ENCODE measurements around the gene HINT2.

Gene HINT2

GRCh38 chr9:35829764-35830096, 14.9 kb upstream of the HINT2 start:
- H3K27me3 ChIP-seq (ENCODE audit: insufficient read depth, insufficient read length): no peaks in the 10 kb centered on the region
- no peak for DNase-seq (ENCODE audit: low read depth, low spot score)
- no peaks in the 10 kb centered on the region for H3K4me1 ChIP-seq (ENCODE audit: insufficient read depth, insufficient read length)
- TF ChIP-seq YY1 (IDR thresholded peaks at IDR 0.05; ENCODE audit: insufficient read depth, insufficient read length) (no peak), ZNF274 (IDR thresholded peaks at IDR 0.05; ENCODE audit: low read depth, low read length) (no peak), SUZ12 (IDR thresholded peaks at IDR 0.05; ENCODE audit: extremely low read depth, insufficient read depth, insufficient read length) (no peak)
- H3K4me3 ChIP-seq (ENCODE audit: insufficient read length, low read depth): peak overlapping the region; percentile 52
- peak overlapping the region; percentile 69 for H3K9ac ChIP-seq (ENCODE audit: insufficient read length, low read depth)
- H3K9me3 ChIP-seq (ENCODE audit: insufficient read depth, low read length): no peaks in the 10 kb centered on the region
- H3K36me3 ChIP-seq (ENCODE audit: insufficient read depth, insufficient read length, low read length): no peaks in the 10 kb centered on the region

- no peak for TF ChIP-seq SUZ12 (IDR thresholded peaks at IDR 0.05; ENCODE audit: extremely low read depth, insufficient read depth, insufficient read length)
- no peak for TF ChIP-seq YY1 (IDR thresholded peaks at IDR 0.05; ENCODE audit: insufficient read depth, insufficient read length)
- no peak for TF ChIP-seq ZNF274 (IDR thresholded peaks at IDR 0.05; ENCODE audit: low read depth, low read length)
- Histone ChIP-seq H3K36me3 (ENCODE audit: insufficient read depth, insufficient read length, low read length) (no peaks in the 10 kb centered on the region), H3K9ac (ENCODE audit: insufficient read length, low read depth) (peak within 1 kb of the TSS; percentile 74), H3K27me3 (ENCODE audit: insufficient read depth, insufficient read length) (no peaks in the 10 kb centered on the region), H3K4me3 (ENCODE audit: insufficient read length, low read depth) (peak within 1 kb of the TSS; percentile 52), H3K4me1 (ENCODE audit: insufficient read depth, insufficient read length) (no peaks in the 10 kb centered on the region), H3K9me3 (ENCODE audit: insufficient read depth, low read length) (no peaks in the 10 kb centered on the region)
- peak; percentile 93 for DNase-seq (ENCODE audit: low read depth, low spot score)
Observed at GRCh38 chr9:35829084-35829763, 14.4 kb upstream of the HINT2 start, which contains the start of gene TMEM8B. TSS of gene TMEM8B (plus strand) at chr9:35829228. CDS start at chr9:35829448, 220 bp downstream.

- Histone ChIP-seq H3K27me3 (ENCODE audit: insufficient read depth, insufficient read length) (no peaks in the 10 kb centered on the region), H3K4me1 (ENCODE audit: insufficient read depth, insufficient read length) (no peaks in the 10 kb centered on the region), H3K9me3 (ENCODE audit: insufficient read depth, low read length) (no peaks in the 10 kb centered on the region), H3K4me3 (ENCODE audit: insufficient read length, low read depth) (peak within 1 kb of the TSS; percentile 52), H3K9ac (ENCODE audit: insufficient read length, low read depth) (peak within 1 kb of the TSS; percentile 74), H3K36me3 (ENCODE audit: insufficient read depth, insufficient read length, low read length) (no peaks in the 10 kb centered on the region)
- DNase-seq (ENCODE audit: low read depth, low spot score): no peak
- TF ChIP-seq ZNF274 (IDR thresholded peaks at IDR 0.05; ENCODE audit: low read depth, low read length) (no peak), SUZ12 (IDR thresholded peaks at IDR 0.05; ENCODE audit: extremely low read depth, insufficient read depth, insufficient read length) (no peak), YY1 (IDR thresholded peaks at IDR 0.05; ENCODE audit: insufficient read depth, insufficient read length) (no peak)
Observed at GRCh38 chr9:35828716-35829083, 13.9 kb upstream of the HINT2 start, which contains the start of gene FAM221B. TSS of gene FAM221B (minus strand) at chr9:35828732. CDS start at chr9:35826161, 2,571 bp downstream.

- Histone ChIP-seq H3K9me3 (ENCODE audit: insufficient read depth, low read length) (no peaks in the 10 kb centered on the region), H3K36me3 (ENCODE audit: insufficient read depth, insufficient read length, low read length) (no peaks in the 10 kb centered on the region), H3K27me3 (ENCODE audit: insufficient read depth, insufficient read length) (no peaks in the 10 kb centered on the region), H3K4me3 (ENCODE audit: insufficient read length, low read depth) (no peak overlapping the region), H3K9ac (ENCODE audit: insufficient read length, low read depth) (no peak overlapping the region), H3K4me1 (ENCODE audit: insufficient read depth, insufficient read length) (no peaks in the 10 kb centered on the region)
- TF ChIP-seq SUZ12 (IDR thresholded peaks at IDR 0.05; ENCODE audit: extremely low read depth, insufficient read depth, insufficient read length) (no peak), ZNF274 (IDR thresholded peaks at IDR 0.05; ENCODE audit: low read depth, low read length) (no peak), YY1 (IDR thresholded peaks at IDR 0.05; ENCODE audit: insufficient read depth, insufficient read length) (no peak)
- no peak for DNase-seq (ENCODE audit: low read depth, low spot score)
Observed at GRCh38 chr9:35827486-35827885, 12.6 kb upstream of the HINT2 start.

- TF ChIP-seq YY1 (IDR thresholded peaks at IDR 0.05; ENCODE audit: insufficient read depth, insufficient read length) (no peak), ZNF274 (IDR thresholded peaks at IDR 0.05; ENCODE audit: low read depth, low read length) (no peak), SUZ12 (IDR thresholded peaks at IDR 0.05; ENCODE audit: extremely low read depth, insufficient read depth, insufficient read length) (no peak)
- Histone ChIP-seq H3K9me3 (ENCODE audit: insufficient read depth, low read length) (no peaks in the 10 kb centered on the region), H3K4me3 (ENCODE audit: insufficient read length, low read depth) (no peak overlapping the region), H3K36me3 (ENCODE audit: insufficient read depth, insufficient read length, low read length) (no peaks in the 10 kb centered on the region), H3K4me1 (ENCODE audit: insufficient read depth, insufficient read length) (no peaks in the 10 kb centered on the region), H3K9ac (ENCODE audit: insufficient read length, low read depth) (no peak overlapping the region), H3K27me3 (ENCODE audit: insufficient read depth, insufficient read length) (no peaks in the 10 kb centered on the region)
- no peak for DNase-seq (ENCODE audit: low read depth, low spot score)
Observed at GRCh38 chr9:35826071-35826701, 11.3 kb upstream of the HINT2 start.

GRCh38 chr9:35822926-35823325, 8.1 kb upstream of the HINT2 start:
- TF ChIP-seq ZNF274 (IDR thresholded peaks at IDR 0.05; ENCODE audit: low read depth, low read length) (no peak), YY1 (IDR thresholded peaks at IDR 0.05; ENCODE audit: insufficient read depth, insufficient read length) (no peak), SUZ12 (IDR thresholded peaks at IDR 0.05; ENCODE audit: extremely low read depth, insufficient read depth, insufficient read length) (no peak)

GRCh38 chr9:35820076-35820475, 5.2 kb upstream of the HINT2 start:
- TF ChIP-seq YY1 (IDR thresholded peaks at IDR 0.05; ENCODE audit: insufficient read depth, insufficient read length) (no peak), SUZ12 (IDR thresholded peaks at IDR 0.05; ENCODE audit: extremely low read depth, insufficient read depth, insufficient read length) (no peak), ZNF274 (IDR thresholded peaks at IDR 0.05; ENCODE audit: low read depth, low read length) (no peak)
- Histone ChIP-seq H3K9me3 (ENCODE audit: insufficient read depth, low read length) (no peaks in the 10 kb centered on the region), H3K4me1 (ENCODE audit: insufficient read depth, insufficient read length) (no peaks in the 10 kb centered on the region), H3K9ac (ENCODE audit: insufficient read length, low read depth) (no peak overlapping the region), H3K4me3 (ENCODE audit: insufficient read length, low read depth) (no peak overlapping the region), H3K27me3 (ENCODE audit: insufficient read depth, insufficient read length) (no peaks in the 10 kb centered on the region), H3K36me3 (ENCODE audit: insufficient read depth, insufficient read length, low read length) (no peaks in the 10 kb centered on the region)
- no peak for DNase-seq (ENCODE audit: low read depth, low spot score)

More at GRCh38 chr9:35822926-35823325, 8.1 kb upstream of the HINT2 start:
- no peaks in the 10 kb centered on the region for H3K36me3 ChIP-seq (ENCODE audit: insufficient read depth, insufficient read length, low read length)
- H3K4me3 ChIP-seq (ENCODE audit: insufficient read length, low read depth): no peak overlapping the region
- DNase-seq (ENCODE audit: low read depth, low spot score): no peak
- no peak overlapping the region for H3K9ac ChIP-seq (ENCODE audit: insufficient read length, low read depth)
- H3K27me3 ChIP-seq (ENCODE audit: insufficient read depth, insufficient read length): no peaks in the 10 kb centered on the region
- H3K9me3 ChIP-seq (ENCODE audit: insufficient read depth, low read length): no peaks in the 10 kb centered on the region
- H3K4me1 ChIP-seq (ENCODE audit: insufficient read depth, insufficient read length): no peaks in the 10 kb centered on the region

All from NT2/D1 (cell line).